ENCODE results near the gene ANO2.

ANO2 gene

GRCh38 chr12:5582018-5582417 lies 363.0 kb downstream of the ANO2 start:
- Mint-ChIP-seq H3K9me3 (peaks cover 3% of the 10 kb centered on the region), H3K36me3 (ENCODE audit: low read depth) (no peaks in the 10 kb centered on the region), H3K4me3 (no peak overlapping the region), H3K27ac (no peak overlapping the region), H3K27me3 (ENCODE audit: low read depth, poor library complexity) (peaks cover 3% of the 10 kb centered on the region), H3K4me1 (peaks cover 70% of the 10 kb centered on the region)
- no peak for DNase-seq
- no peak for TF ChIP-seq CTCF (IDR thresholded peaks at IDR 0.05)

GRCh38 chr12:5581616-5582015 lies 363.4 kb downstream of the ANO2 start:
- H3K27ac Mint-ChIP-seq: peak overlapping the region; percentile 27
- peaks cover 3% of the 10 kb centered on the region for H3K27me3 Mint-ChIP-seq (ENCODE audit: low read depth, poor library complexity)
- no peaks in the 10 kb centered on the region for H3K36me3 Mint-ChIP-seq (ENCODE audit: low read depth)
- H3K4me3 Mint-ChIP-seq: no peak overlapping the region
- peaks cover 70% of the 10 kb centered on the region for H3K4me1 Mint-ChIP-seq
- TF ChIP-seq CTCF (IDR thresholded peaks at IDR 0.05): no peak
- H3K9me3 Mint-ChIP-seq: peaks cover 3% of the 10 kb centered on the region
- no peak for DNase-seq

- no peaks in the 10 kb centered on the region for H3K36me3 Mint-ChIP-seq (ENCODE audit: low read depth)
- no peak for TF ChIP-seq CTCF (IDR thresholded peaks at IDR 0.05)
- H3K4me1 Mint-ChIP-seq: peaks cover 71% of the 10 kb centered on the region
- H3K27me3 Mint-ChIP-seq (ENCODE audit: low read depth, poor library complexity): peaks cover 3% of the 10 kb centered on the region
- H3K9me3 Mint-ChIP-seq: peaks cover 3% of the 10 kb centered on the region
- H3K4me3 Mint-ChIP-seq: no peak overlapping the region
- no peak overlapping the region for H3K27ac Mint-ChIP-seq
- DNase-seq: no peak
Observed at GRCh38 chr12:5581019-5581418, 364.0 kb downstream of the ANO2 start.

- H3K9me3 Mint-ChIP-seq: no peaks in the 10 kb centered on the region
- H3K4me1 Mint-ChIP-seq: peaks cover 53% of the 10 kb centered on the region
- H3K27ac Mint-ChIP-seq: no peak overlapping the region
- DNase-seq: no peak
- no peak for TF ChIP-seq CTCF (IDR thresholded peaks at IDR 0.05)
- no peaks in the 10 kb centered on the region for H3K36me3 Mint-ChIP-seq (ENCODE audit: low read depth)
- peaks cover 3% of the 10 kb centered on the region for H3K27me3 Mint-ChIP-seq (ENCODE audit: low read depth, poor library complexity)
- H3K4me3 Mint-ChIP-seq: no peak overlapping the region
Observed at GRCh38 chr12:5578775-5579174, 366.3 kb downstream of the ANO2 start.

- Mint-ChIP-seq H3K27ac (no peak overlapping the region), H3K4me1 (peaks cover 47% of the 10 kb centered on the region), H3K36me3 (ENCODE audit: low read depth) (no peaks in the 10 kb centered on the region), H3K9me3 (no peaks in the 10 kb centered on the region), H3K4me3 (no peak overlapping the region), H3K27me3 (ENCODE audit: low read depth, poor library complexity) (peaks cover 3% of the 10 kb centered on the region)
- TF ChIP-seq CTCF (IDR thresholded peaks at IDR 0.05): no peak
- DNase-seq: no peak
Observed at GRCh38 chr12:5577741-5578140, 367.3 kb downstream of the ANO2 start.

- H3K4me3 Mint-ChIP-seq: no peak overlapping the region
- no peaks in the 10 kb centered on the region for H3K36me3 Mint-ChIP-seq (ENCODE audit: low read depth)
- H3K4me1 Mint-ChIP-seq: peaks cover 44% of the 10 kb centered on the region
- no peak for DNase-seq
- peaks cover 3% of the 10 kb centered on the region for H3K27me3 Mint-ChIP-seq (ENCODE audit: low read depth, poor library complexity)
- no peaks in the 10 kb centered on the region for H3K9me3 Mint-ChIP-seq
- TF ChIP-seq CTCF (IDR thresholded peaks at IDR 0.05): no peak
- H3K27ac Mint-ChIP-seq: no peak overlapping the region
Observed at GRCh38 chr12:5577211-5577612, 367.8 kb downstream of the ANO2 start.
